ENCODE measurements around the gene OR51I2. TPM values are rescaled to one million over a fixed set of nuclear protein-coding genes. Genes with fewer than 3 reads are reported as not detected.

The OR51I2 gene, protein sequence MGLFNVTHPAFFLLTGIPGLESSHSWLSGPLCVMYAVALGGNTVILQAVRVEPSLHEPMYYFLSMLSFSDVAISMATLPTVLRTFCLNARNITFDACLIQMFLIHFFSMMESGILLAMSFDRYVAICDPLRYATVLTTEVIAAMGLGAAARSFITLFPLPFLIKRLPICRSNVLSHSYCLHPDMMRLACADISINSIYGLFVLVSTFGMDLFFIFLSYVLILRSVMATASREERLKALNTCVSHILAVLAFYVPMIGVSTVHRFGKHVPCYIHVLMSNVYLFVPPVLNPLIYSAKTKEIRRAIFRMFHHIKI
- not detected in 2 replicates for total RNA-seq (2014; rRNA removed; shearing (Covaris generic))

DNA sequence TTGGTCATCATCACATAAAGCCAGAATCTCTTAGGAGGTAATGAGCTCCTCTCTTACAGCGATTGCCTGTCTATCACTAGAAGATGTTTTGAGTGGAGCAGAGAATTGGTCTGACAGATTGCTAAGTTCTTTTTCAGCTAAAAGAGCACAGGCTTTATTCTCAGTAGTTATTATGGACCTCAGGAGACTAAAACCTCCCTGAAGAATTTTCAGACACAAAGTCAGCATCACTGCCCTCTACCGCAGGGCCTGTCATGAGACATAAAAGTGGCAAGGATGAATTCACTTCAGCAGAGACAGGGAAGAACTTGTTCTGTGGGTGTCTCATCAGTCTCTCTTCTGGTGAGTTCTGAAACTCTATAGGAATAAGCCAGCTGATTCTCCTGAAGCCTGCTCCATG is at the start of gene OR51I2:
Gene OR51I2, plus strand, starts transcription at position 301 of the 400 bp plus-strand sequence. CDS start 4,166 bp downstream, outside the sequence.
- no peak for DNase-seq (ENCODE audit: low read depth)

DNA sequence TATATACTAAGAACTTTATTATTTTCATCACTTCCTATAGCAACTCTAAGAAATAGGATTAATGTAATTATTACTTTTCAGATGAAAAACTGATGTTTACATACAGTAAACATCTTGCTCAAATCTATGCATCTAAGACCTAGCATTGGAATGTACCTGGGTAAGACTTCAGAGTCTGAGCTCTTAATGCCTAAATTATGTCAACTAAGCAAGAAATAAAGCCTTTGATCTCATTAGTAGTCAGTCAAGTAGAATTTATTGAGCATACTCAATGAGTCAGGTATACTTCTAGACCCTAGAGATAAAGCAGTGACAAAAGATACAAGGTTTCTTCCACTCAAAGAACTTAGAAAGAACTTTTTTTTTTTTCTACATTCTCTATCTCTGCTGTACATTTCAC is 44.0 kb upstream of the OR51I2 start:
- DNase-seq (ENCODE audit: low read depth) = no peak

DNA sequence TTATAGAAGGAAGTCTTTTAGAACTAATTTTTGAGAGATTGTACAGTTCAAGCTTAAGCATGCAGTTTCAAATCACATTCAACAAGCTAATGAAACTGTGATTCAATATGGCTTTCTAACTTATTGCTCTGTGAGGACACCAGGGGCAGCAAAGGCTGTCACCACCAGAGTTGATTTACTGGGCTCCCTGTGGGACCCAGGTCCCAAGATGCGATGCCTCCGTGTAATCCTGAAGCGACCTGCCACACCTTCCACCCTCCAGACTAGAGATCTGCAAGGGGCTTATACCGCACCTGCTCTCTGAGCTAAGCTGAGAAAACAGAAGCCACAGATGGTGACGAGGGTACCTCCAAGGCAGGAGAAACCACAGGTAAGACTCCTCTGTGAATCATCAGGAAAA is 28.1 kb upstream of the OR51I2 start:
- DNase-seq (ENCODE audit: low read depth) = no peak

DNA sequence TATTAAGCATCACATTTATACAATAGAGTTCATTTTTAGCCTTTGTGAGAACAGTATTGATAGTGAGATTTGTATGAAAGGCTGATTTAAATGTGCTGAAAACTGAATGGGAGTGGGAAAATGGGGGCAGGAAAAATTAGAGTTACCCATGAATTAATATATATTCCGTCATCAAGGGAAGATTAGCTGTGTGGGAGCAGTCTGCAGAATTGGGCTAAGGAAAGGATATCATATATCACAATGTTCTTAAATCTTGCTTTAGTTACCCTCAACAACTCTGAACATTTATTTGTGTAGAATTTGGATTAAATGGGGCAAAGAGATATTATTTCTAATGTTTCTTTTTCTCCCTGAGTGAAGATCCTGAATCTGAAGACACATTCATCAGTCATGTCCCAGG is 27.3 kb upstream of the OR51I2 start, which contains the start of gene OR51Q1:
Gene OR51Q1, plus strand, starts transcription at position 301 of the 400 bp plus-strand sequence. Its CDS starts 90 bp downstream, at position 391.
- DNase-seq (ENCODE audit: low read depth) = no peak

DNA sequence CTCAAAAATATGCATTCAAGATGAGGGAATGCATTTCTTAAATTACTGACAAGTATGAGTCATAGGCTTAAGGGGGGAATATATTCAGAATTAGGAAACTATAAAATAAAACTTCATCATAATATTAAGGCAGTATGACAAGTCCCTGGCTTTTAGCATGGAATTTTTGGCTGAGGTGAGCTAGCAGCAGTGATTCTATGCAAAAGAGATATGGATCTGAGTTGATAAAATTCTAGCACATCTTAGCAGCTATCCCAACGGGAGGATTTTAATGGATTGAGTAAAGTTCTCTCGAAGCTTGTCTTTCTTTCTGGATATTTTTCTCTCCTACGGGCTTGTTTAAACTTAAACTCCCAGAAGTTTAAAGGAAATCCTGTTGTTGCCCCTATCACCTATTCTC is 26.0 kb upstream of the OR51I2 start:
- DNase-seq (ENCODE audit: low read depth) = no peak

DNA sequence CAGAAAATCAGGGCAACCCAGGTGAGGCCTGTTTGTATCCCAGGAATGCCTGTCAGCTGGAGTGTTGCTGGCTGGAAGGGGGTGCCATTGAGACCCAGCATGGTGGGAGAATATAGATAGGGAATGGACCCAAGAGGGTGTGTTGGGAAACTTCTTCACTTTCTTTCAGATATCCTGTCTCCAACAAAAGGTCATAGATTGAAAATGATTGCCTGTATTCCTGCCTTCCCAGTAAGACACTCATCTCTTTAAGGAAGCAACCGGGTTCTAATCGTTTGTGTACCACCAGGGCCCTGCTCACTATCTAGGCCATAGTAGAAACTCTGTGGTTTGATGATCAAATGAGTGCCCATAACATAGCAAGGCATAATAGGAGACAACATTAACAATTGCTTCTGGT is 7.7 kb upstream of the OR51I2 start, which contains the start of gene OR51I1:
Gene OR51I1, minus strand, starts transcription at position 101 of the 400 bp plus-strand sequence. Its CDS starts 0 bp downstream, at position 101.
- no peak for DNase-seq (ENCODE audit: low read depth)

DNA sequence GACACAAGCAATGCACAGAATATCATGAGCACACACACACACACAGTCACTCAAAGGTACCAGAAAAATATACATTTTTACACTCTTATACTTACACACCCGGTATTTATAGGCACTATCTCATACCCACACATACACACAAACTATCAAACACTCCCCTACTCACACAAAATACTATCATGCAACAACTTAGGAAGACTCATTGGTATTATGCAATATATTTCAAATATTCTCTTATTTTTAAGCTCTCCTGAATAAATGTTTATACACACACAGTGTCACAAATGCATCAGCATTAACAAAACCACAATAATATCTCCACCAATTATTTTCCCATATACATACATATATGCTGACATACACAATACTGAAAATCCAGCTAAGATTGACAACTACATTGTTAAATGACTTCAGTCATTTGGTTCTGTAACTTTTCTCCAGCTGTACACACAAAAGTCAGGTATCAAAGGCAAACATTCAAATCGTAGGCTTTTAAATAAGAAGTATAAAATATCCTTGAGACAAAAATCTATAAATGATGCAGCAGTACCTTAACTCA is 5.2 kb upstream of the OR51I2 start:
- DNase-seq (ENCODE audit: low read depth) = no peak

DNA sequence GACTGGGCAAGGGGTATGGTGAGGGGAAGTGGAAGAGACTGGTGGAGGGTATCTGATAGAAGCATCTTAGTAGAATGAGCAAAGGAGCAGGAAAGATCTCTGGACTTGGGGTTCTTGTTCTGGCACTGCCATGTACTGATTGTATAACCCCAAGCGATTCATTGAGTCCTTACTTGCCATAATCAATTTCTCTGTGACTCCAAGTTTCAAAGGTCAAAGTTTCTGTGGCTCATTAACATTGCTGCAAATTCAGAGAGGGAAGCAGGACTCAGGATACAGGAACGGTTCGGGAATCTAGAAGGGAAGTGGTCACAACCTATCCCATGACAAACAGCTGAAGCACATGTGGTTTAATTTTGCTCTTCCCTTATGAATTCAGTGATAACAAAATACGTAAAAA is 309 bp downstream of the OR51I2 start:
- no peak for DNase-seq (ENCODE audit: low read depth)

DNA sequence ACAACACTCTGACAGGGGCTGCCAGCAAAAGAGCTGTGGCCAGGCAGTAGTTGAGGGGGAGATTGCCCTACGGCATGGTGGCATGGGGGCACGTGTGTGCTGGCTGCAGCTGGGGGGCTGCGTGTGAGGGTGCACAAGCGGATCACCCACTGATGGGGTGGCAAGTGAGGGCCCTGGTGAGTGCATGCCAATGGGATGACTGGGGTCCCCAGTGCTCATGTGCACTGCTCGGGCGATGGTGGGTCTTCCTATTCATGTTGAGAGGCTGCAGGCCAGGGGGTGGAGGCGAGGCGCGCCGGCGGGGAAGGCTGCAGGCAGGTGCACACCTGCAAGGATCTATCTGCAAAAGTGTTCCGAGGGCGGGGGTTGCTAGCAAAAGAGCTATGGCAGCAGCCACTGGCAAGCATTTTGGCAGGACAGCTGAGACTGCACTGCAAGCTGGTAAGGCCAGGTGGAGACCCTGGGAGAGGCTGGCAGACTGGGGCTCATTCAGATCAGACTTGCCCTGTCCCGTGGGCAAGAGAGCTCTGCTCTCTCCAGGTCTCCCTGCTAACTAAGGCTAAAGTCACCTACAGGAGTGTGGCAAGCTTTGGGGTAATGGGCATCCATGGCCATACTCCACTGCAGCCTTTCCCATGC is 12.0 kb downstream of the OR51I2 start:
- no peak for DNase-seq (ENCODE audit: low read depth)

DNA sequence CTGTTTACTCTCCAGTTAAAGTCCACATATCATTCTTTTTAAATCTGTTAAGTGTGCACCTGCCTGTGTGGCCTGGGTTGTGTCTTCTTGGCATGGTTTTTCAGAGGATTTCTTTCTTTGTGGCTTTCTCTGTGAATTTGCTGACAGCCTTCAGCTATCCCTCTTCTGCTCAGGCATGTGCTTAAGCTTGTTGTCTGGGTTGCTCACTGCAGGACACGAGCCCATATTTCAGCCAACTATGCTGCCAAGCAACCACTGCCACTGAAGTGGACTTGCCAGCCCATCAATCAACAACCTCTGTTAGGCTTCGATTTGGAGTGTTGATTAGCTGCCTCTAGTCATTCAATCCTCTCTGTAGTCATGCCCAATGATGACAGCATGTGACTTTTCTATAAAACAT is 18.4 kb downstream of the OR51I2 start:
- DNase-seq (ENCODE audit: low read depth) = no peak

DNA sequence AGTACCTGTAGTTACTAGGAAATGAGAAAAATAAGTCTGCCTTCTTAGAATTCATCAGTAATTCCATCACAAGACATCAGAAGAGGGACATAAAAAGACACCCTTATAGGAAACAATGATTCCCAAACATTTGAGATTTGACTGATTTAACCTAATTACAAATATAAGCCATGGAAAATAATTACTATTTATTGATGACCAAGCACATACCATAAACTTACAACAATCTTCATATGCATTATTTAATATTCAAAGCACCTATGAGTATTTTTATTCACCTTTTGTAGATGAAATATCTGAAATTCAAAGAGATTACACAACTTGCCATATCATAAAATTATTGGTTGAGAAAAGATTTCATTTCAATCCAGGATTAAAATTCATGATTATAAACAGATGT is 24.8 kb downstream of the OR51I2 start:
- no peak for DNase-seq (ENCODE audit: low read depth)

DNA sequence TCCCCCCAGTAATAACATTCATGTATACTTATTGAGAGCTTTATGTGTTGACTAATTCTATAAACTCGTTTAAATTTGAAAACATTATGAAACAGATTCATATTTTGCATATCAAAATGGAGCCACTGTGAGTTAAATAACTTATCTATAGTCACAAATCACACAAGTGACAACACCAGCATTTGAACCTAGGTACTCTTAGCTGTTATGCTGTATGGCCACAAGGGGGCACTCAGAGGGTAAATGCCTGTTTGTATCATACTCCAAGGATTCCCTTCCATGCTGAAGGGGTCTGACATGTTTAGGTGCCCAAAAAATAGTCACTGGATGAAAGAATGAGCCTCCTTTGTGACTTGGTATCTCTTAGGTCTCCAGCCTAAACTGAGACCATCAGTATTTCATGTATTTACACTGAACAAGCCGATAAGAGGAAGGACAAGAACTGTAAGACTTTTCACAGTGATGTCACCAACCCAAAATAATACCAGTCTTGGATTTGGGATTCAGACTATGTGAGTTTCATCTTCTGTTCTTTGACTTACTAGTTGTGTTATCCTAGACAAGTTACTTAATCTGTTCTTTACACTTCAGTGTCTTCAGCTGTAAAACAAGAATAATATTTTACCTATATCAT is 27.2 kb downstream of the OR51I2 start:
- DNase-seq (ENCODE audit: low read depth) = peak; percentile 55

DNA sequence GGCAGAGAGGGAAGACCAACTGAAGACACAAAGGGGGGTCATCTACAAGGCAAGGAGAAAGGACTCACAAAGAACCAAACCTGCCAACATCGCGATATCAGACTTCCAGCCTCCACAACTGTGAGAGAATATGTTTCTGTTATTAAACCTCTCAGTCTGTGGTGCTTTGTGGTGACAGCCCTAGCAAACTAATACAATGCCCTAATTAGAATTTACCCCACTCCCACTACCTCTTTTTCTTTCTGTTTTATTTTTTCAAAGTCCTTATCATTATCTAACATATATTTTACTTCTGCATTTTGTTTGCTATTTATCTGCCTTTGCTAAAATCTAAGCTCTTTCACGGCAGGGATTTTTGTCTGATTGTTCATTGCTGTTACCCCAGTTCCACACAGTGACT is 36.9 kb downstream of the OR51I2 start:
- DNase-seq (ENCODE audit: low read depth) = no peak

DNA sequence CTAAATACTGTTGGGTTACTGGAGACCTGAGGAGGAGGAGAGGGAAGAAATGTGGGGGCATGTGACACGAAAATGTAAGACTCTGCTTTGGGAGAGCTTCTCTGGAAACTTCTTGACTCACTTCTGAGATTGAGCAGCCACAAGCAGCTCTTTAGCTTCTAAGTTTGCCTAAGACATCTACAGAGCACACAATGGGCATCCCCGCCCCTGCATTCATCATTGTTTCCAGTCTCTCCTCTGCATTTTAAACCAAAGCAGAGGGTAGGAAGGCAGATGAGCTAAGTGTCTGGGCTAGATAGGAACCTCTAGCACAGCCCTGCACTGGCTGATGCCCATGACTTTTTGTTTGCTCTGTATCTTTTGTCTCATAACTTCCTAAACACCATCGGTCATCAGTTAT is 37.3 kb downstream of the OR51I2 start:
- no peak for DNase-seq (ENCODE audit: low read depth)

DNA sequence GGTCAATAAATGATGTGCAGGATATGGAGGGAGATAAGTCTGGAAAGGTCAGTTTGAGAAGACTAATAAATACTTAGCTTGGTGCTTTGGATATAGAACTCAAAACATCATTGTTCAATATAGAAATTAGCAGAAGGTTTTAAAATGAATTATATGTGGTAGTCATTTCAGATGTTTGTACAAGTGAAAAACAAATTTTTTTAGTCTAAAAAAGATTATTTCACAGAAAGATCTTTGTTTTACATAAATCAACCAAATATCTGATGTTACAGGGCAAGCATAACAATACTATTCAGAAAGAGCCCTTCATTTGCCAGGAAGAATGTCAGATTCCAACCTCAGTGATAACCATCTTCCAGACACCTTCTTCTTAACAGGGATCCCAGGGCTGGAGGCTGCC is 39.3 kb downstream of the OR51I2 start, which contains the start of gene OR52D1:
Gene OR52D1, plus strand, starts transcription at position 301 of the 400 bp plus-strand sequence. Its CDS starts 22 bp downstream, at position 323.
- no peak for DNase-seq (ENCODE audit: low read depth)

DNA sequence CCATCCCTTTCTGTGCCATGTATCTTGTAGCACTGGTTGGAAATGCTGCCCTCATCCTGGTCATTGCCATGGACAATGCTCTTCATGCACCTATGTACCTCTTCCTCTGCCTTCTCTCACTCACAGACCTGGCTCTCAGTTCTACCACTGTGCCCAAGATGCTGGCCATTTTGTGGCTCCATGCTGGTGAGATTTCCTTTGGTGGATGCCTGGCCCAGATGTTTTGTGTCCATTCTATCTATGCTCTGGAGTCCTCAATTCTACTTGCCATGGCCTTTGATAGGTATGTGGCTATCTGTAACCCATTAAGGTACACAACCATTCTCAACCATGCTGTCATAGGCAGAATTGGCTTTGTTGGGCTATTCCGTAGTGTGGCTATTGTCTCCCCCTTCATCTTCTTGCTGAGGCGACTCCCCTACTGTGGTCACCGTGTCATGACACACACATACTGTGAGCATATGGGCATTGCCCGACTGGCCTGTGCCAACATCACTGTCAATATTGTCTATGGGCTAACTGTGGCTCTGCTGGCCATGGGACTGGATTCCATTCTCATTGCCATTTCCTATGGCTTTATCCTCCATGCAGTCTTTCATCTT is 39.8 kb downstream of the OR51I2 start:
- DNase-seq (ENCODE audit: low read depth) = no peak

DNA sequence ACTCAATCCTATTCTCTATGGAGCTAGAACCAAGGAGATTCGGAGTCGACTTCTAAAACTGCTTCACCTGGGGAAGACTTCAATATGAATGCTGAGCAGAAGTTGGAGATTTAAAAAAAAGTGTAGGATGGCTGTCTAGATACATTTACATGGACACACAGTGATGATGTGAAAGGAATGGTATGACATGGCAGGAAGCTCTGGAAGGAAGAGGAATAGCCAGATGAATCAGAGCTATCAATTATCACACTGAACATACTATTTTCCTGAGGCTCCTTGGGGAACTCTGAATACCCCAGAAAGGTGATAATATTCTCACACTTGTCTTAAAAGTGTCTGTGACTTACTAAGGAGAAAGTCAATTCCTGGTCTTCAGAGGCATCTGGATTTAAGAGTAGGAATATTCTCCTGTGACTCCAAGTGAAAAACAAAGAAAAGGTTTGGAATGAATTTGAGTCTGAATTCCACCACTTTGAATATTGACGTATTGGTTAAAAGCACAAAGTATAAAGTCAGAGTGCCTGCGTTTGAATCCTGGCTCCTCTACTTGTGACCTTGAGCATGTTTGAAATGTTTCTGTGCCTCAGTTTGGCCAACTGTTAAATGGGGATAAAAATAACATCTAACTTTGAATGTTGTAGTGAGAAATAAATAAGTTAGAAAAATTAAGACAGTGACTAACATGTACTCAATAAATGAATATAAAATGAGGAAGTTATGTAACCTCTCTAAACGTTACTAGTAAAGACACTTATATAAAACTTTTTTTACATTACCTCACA is 40.6 kb downstream of the OR51I2 start:
- no peak for DNase-seq (ENCODE audit: low read depth)

DNA sequence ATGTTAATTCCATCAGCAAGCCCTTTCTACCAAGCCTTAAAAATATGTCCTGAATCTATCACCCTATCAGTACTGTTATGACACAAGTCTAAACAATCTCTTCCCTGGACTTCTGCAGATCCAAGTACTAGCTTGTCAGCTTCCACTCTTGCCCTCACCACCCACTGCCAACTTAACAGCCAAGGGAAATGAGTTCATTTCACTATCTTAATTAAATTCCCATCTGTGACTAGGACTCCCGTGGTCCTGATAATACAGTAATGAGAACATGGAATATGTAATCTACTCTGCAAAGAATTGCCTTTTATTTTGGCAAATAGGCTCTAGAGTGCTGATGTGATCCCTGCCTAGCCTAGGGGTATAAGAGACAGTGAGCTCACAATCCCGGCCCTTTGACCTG is 50.5 kb downstream of the OR51I2 start:
- DNase-seq (ENCODE audit: low read depth) = no peak

DNA sequence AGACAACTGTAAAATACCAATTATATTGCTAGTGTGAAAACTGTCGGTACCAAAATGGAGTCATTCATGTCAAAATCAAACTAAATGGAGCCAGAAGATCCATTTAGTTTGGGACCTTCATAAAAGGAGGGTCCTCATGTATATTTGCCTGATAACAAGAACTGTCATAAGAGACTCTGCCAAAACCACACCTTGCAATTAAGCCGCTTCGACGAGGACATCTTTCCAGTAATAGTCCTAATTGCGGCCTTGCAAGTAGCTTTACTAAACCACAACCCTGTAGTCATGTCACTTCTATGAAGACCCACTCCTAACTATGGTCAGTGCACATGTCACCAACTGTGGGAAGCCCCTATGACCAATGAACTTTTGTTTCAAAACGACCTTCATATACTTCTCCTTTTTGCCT is 51.3 kb downstream of the OR51I2 start:
- no peak for DNase-seq (ENCODE audit: low read depth)

DNA sequence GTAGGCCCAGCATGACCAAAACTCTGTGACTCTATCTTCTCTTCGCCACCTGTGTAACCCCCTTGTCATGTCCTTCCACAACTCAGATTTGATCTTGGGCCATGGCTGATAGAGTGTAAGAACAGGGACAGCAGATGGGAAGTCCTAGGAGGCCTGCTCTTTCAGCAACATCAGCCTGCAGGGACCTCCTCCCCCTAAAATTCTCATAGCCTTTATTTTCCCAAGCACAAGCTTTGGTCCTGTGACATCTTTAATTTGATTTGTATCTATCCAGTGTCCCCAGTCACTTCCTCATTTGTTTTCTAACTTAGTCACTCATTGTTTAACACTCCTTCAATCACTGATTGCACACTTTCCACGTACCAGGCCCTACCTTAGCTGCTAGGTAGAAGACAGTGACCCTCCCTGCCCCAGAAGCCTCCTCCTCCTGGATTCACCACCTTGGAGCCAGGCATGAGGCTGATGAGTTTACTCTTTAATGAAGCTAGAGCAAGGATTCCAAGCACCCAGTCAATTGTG is 55.3 kb downstream of the OR51I2 start:
- no peak for DNase-seq (ENCODE audit: low read depth)

Data from M059J (cell line).